Aorta (tissue), 5 donors: ENCODE results near the gene SPTBN2. TPM values are rescaled to one million over a fixed set of nuclear protein-coding genes. Genes with fewer than 3 reads are reported as not detected.

Experiments
- ATAC-seq: fragments of 200-7000 bp; cut with Tn5 transposase; one replicate; pipeline ENCODE4 v1.9.1; 2022; ENCODE audit warnings: moderate library complexity; ENCODE audit not compliant: low FRiP score
- DNase-seq, 2 donors: peaks; one replicate each; pipeline ENCODE4 v3.0.0-alpha.2; 2020
- H3K27ac ChIP-seq, 2 donors: one replicate each; pipeline ENCODE4 v1.5.1; 2013; ENCODE audit warnings: low read length in 2 of 2, mild to moderate bottlenecking in 2 of 2, moderate library complexity in 2 of 2, control low read depth in 1 of 2, inconsistent platforms in 1 of 2, low read depth in 1 of 2
- H3K27me3 ChIP-seq, 2 donors: one replicate each; pipeline ENCODE4 v1.6.1; 2013; ENCODE audit warnings: control low read depth in 1 of 2, low read length in 1 of 2, mild to moderate bottlenecking in 1 of 2, moderate library complexity in 1 of 2; ENCODE audit not compliant: insufficient read depth in 2 of 2, control insufficient read depth in 1 of 2
- H3K36me3 ChIP-seq, 2 donors: one replicate each; pipeline ENCODE4 v1.6.1; 2013; ENCODE audit warnings: control low read depth in 1 of 2, low read length in 1 of 2, mild to moderate bottlenecking in 1 of 2; ENCODE audit not compliant: insufficient read depth in 2 of 2, control insufficient read depth in 1 of 2
- H3K4me1 ChIP-seq, 2 donors: one replicate each; pipeline ENCODE4 v1.6.1; 2013; ENCODE audit warnings: low read length in 2 of 2, control low read depth in 1 of 2, mild to moderate bottlenecking in 1 of 2, moderate library complexity in 1 of 2; ENCODE audit not compliant: insufficient read depth in 2 of 2, control insufficient read depth in 1 of 2
- H3K4me3 ChIP-seq, 2 donors: one replicate each; pipeline ENCODE4 v1.5.1; 2013; ENCODE audit warnings: low read length in 2 of 2, control low read depth in 1 of 2, mild to moderate bottlenecking in 1 of 2
- H3K9me3 ChIP-seq: one replicate; pipeline ENCODE4 v1.6.1; 2013; ENCODE audit warnings: mild to moderate bottlenecking, low read length; ENCODE audit not compliant: control insufficient read depth
- WGBS, 2 donors: extraction: QIAGEN DNeasy Blood & Tissue Kit; methylation state at CpG; one replicate each; pipeline ENCODE4 v1.1.7; 2013; 5-methylcytosine and 5-hydroxymethylcytosine counted together
- intact Hi-C, 2 donors: fragments of 100-400 bp; cut with DNase I; formaldehyde crosslinking; loops; one replicate each; pipeline versions ENCODE4 v1.14.2 to v1.15.0; 2022
- polyA plus RNA-seq, 2 donors: library from polyadenylated mRNA; stranded (reverse); fragments of 200-250 nt; gene quantifications; one replicate each; pipeline ENCODE4 v1.2.3, GENCODE V29; 2013
- total RNA-seq, 2 donors: library from RNA; stranded (reverse); fragmentation: NEBNext Ultra II Directional; extraction: Animal tissue kit (Norgen Biotek cat#: 25700); gene quantifications; one replicate each; pipeline ENCODE4 v1.2.1, GENCODE V29; 2021
- donor health status: healthy with polysubstance abuse.
- donor health status: Bipolar disorder and iron deficiency.
- donor health status: DM: no; HTN: no; CAD: no.
- donor health status: DM: no; HTN: no; CAD: no.
- donor health status: DM: yes; HTN: yes; CAD: no.

The SPTBN2 gene
- total and polyA plus RNA-seq, 4 donors: under 0.01 to 16.5 (median 0.88) TPM

DNA sequence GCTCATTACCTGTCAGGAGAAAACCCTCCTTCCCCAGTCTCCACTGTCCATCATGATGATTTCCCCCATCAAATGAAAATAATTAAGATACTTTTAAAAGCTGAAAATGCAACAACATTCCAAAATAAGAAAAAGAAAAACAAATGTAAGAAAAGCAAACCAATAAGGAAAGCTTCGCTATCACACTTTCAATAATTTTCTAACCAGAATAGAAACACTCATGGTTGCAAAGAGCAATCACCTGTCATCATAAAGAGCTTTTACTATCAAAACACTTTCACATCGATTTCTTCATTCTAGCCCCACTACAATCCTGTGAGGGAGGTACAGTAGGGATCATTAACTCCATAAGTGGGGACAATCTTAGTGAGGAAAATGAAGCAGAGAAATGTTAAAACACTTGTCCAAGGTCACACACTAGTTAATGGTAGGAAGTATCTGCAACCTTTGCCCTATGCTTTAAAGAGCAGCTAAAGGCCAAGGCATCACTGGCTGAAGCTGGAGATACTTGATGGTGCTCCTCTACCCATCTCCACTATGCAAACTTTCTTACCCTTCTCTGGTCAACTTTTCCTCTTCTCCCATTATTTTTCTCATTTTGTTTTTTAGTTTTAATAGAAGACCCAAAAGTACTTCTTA, 53.9 kb downstream of the SPTBN2 start:
- 57 to 69% methylated on average over 2 of the region's 2 CpGs for WGBS, 2 donors

GRCh38 chr11:66670816-66671215, 58.2 kb downstream of the SPTBN2 start:
- Histone ChIP-seq H3K27me3 (no peaks in the 10 kb centered on the region), H3K36me3 (peaks cover 0 to 2% of the 10 kb centered on the region in 2 donors), H3K4me3 (no peak overlapping the region), H3K9me3 (no peaks in the 10 kb centered on the region), H3K27ac (no peak overlapping the region), H3K4me1 (peaks cover 0 to 4% of the 10 kb centered on the region in 2 donors)
- intact Hi-C loops: no loop called here
- WGBS, 2 donors: 71 to 75% methylated on average over 5 of the region's 5 CpGs
- no peak for ATAC-seq
- peak in 1 of 2 donors; percentile 5 for DNase-seq

More for the DNA sequence above, 53.9 kb downstream of the SPTBN2 start:
- H3K27ac ChIP-seq: no peak overlapping the region
- H3K27me3 ChIP-seq: no peaks in the 10 kb centered on the region
- DNase-seq: peak in 1 of 2 donors; percentile 9
- no peak for ATAC-seq
- no peaks in the 10 kb centered on the region for H3K9me3 ChIP-seq
- H3K4me3 ChIP-seq: no peak overlapping the region
- H3K4me1 ChIP-seq: peaks cover 0 to under 1% of the 10 kb centered on the region in 2 donors
- H3K36me3 ChIP-seq: no peaks in the 10 kb centered on the region
- intact Hi-C loops: loop anchor here in 1 of 2 donors (5.0 kb wide), 1 partner anchor 38 kb away; the partner anchor contains the start of gene RBM4

DNA sequence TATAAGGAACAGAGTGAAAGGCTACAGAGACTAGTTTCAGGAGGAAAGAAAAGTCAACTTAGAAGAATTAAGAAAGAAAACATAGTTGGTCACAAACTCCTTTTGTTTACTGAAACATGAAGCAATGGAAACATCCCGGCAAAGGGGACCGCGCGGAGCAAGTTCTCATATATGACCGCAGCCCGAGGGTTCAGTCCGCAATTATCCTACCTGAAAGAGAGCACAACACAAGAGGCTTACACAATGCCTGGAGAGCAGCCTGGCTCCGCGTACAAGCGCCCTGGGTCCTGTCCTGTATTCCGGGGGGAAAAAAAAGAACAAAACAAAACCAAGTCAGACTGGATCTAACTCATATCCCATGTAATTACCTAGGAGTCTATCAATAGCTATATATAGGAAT, 63.6 kb downstream of the SPTBN2 start:
- WGBS, 2 donors: 88 to 92% methylated on average over 11 of the region's 11 CpGs
- intact Hi-C loops: no loop called here
- ATAC-seq (no peak), DNase-seq (no peak)
- H3K36me3 ChIP-seq: peaks cover 0 to 3% of the 10 kb centered on the region in 2 donors
- no peak overlapping the region for H3K4me3 ChIP-seq
- no peaks in the 10 kb centered on the region for H3K9me3 ChIP-seq
- no peaks in the 10 kb centered on the region for H3K27me3 ChIP-seq
- peaks cover 0 to 4% of the 10 kb centered on the region in 2 donors for H3K4me1 ChIP-seq
- H3K27ac ChIP-seq: no peak overlapping the region

DNA sequence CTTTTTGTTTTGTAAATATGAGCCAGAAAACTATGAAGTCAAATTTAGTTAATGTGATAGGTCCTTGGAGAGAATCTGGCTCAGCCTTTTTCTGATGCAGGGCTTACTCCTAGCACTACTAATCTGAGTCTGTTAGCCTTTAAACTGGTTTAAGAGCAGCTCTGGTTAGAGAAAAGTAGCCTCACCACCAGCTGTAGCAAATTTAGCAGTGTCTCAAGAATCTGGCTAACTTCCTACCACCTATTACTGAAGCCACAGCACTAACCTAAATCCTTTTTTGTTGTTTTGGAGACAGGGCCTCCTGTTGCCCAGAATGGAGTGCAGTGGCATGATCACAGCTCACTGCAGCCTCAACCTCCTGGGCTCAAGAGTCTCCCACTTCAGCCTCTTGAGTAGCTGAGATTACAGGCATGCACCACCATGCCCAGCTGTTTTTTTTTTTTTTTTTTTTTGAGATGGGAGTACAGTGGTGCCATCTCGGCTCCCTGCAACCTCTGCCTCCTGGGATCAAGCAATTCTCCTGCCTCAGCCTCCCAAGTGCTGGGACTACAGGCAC, 65.2 kb downstream of the SPTBN2 start:
- H3K4me3 ChIP-seq: no peak overlapping the region
- no peaks in the 10 kb centered on the region for H3K9me3 ChIP-seq
- H3K27me3 ChIP-seq: no peaks in the 10 kb centered on the region
- ATAC-seq (no peak), DNase-seq (no peak)
- 82 to 91% methylated on average over 1 of the region's 1 CpG for WGBS, 2 donors
- no peaks in the 10 kb centered on the region for H3K4me1 ChIP-seq
- H3K36me3 ChIP-seq: peaks cover 0 to 3% of the 10 kb centered on the region in 2 donors
- no peak overlapping the region for H3K27ac ChIP-seq
- intact Hi-C loops: no loop called here

DNA sequence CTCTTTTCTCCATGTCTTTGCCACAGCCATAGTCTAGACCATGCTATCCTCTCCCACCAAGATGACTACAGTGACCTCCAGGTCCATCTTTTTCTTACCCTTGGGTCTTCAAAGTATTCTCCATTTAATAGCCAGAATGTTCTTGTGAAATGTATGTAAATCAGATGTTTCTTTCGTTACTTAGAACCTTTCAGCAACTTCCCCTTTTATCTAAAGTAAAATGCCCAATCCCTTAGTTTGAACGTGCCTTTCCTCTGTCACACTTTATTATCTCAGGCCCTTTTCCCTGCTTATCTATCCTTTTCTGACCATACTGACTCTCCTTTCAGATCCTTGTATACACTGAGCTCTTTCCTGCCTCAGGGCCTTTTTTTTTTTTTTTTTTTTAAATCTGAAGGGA, 69.3 kb downstream of the SPTBN2 start:
- no peaks in the 10 kb centered on the region for H3K9me3 ChIP-seq
- no peak overlapping the region for H3K27ac ChIP-seq
- no peaks in the 10 kb centered on the region for H3K27me3 ChIP-seq
- intact Hi-C loops: no loop called here
- no peak overlapping the region for H3K4me3 ChIP-seq
- H3K4me1 ChIP-seq: no peaks in the 10 kb centered on the region
- DNase-seq (no peak), ATAC-seq (no peak)
- 40 to 44% methylated on average over 2 of the region's 2 CpGs for WGBS, 2 donors
- H3K36me3 ChIP-seq: peaks cover 0 to 2% of the 10 kb centered on the region in 2 donors

GRCh38 chr11:66653123-66653522, 75.9 kb downstream of the SPTBN2 start:
- Histone ChIP-seq H3K9me3 (no peaks in the 10 kb centered on the region), H3K27me3 (no peaks in the 10 kb centered on the region), H3K4me1 (no peaks in the 10 kb centered on the region), H3K27ac (no peak overlapping the region), H3K4me3 (no peak overlapping the region), H3K36me3 (peaks cover 0 to 6% of the 10 kb centered on the region in 2 donors)
- DNase-seq (no peak), ATAC-seq (no peak)
- 83 to 87% methylated on average over 6 of the region's 6 CpGs for WGBS, 2 donors
- intact Hi-C loops: no loop called here

GRCh38 chr11:66652651-66653050, 76.4 kb downstream of the SPTBN2 start:
- H3K27ac ChIP-seq: no peak overlapping the region
- no peak overlapping the region for H3K4me3 ChIP-seq
- no peaks in the 10 kb centered on the region for H3K4me1 ChIP-seq
- peaks cover 0 to 6% of the 10 kb centered on the region in 2 donors for H3K36me3 ChIP-seq
- 89 to 90% methylated on average over 7 of the region's 7 CpGs for WGBS, 2 donors
- DNase-seq (no peak), ATAC-seq (no peak)
- intact Hi-C loops: no loop called here
- no peaks in the 10 kb centered on the region for H3K27me3 ChIP-seq
- no peaks in the 10 kb centered on the region for H3K9me3 ChIP-seq

GRCh38 chr11:66651016-66651415, 78.0 kb downstream of the SPTBN2 start:
- ATAC-seq (no peak), DNase-seq (no peak)
- WGBS, 2 donors: 94 to 98% methylated on average over 2 of the region's 2 CpGs
- Histone ChIP-seq H3K27me3 (no peaks in the 10 kb centered on the region), H3K4me3 (no peak overlapping the region), H3K9me3 (no peaks in the 10 kb centered on the region), H3K4me1 (peaks cover 0 to 4% of the 10 kb centered on the region in 2 donors), H3K27ac (no peak overlapping the region), H3K36me3 (peaks cover 2 to 6% of the 10 kb centered on the region in 2 donors)
- intact Hi-C loops: no loop called here

DNA sequence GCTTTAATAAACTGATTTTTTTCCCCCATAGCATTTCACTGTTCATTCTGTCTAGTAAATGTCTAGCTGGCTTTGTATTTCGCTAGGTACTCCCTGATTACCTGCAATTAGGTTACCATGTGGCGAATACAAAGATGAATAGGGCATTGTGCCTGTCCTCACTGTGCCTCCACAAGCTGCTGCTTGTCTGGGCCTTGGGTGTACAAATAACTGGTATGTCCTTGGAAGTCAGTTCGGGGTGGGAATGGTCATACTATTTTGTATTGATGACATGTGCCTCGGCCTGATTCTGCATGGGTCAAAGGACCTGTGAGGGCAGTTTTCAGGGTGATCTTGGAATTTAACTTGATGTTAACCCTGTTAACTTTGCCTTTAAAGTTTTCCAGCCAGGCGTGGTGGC, 79.1 kb downstream of the SPTBN2 start:
- 93 to 96% methylated on average over 5 of the region's 5 CpGs for WGBS, 2 donors
- no peak overlapping the region for H3K27ac ChIP-seq
- no peak overlapping the region for H3K4me3 ChIP-seq
- no peaks in the 10 kb centered on the region for H3K27me3 ChIP-seq
- DNase-seq (no peak), ATAC-seq (no peak)
- no peaks in the 10 kb centered on the region for H3K9me3 ChIP-seq
- intact Hi-C loops: no loop called here
- peaks cover 2 to 11% of the 10 kb centered on the region in 2 donors for H3K36me3 ChIP-seq
- peaks cover 0 to 11% of the 10 kb centered on the region in 2 donors for H3K4me1 ChIP-seq
